HG02642 (cell line): Measurements from ENCODE around the gene STARD3NL.

Experiments used
- ATAC-seq: cut with Tn5 transposase; IDR thresholded peaks from one replicate; pipeline ENCODE4 v1.9.1; 2021; ENCODE audit warnings: mild to moderate bottlenecking; ENCODE audit not compliant: unreplicated experiment, poor library complexity

STARD3NL gene

DNA sequence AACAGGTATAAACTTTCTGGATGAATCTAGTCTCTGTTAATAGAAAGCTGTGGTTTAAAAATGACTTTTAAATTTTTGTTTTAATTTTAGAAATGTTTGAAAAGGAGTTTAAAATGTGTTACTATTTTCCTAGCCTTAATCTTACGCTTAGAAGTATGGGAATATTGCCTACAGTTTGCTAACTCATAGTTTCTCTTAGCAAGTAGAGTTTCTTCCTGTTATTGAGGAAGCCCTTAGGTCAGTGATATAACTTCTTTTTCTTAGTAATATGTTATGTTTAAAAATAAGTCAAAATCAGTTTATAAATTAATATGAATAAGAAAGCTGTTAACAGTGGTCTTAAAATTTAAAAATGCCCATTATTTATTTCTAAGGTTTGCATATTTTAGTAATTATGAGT, 3.1 kb downstream of the STARD3NL start:
- no peak for ATAC-seq

DNA sequence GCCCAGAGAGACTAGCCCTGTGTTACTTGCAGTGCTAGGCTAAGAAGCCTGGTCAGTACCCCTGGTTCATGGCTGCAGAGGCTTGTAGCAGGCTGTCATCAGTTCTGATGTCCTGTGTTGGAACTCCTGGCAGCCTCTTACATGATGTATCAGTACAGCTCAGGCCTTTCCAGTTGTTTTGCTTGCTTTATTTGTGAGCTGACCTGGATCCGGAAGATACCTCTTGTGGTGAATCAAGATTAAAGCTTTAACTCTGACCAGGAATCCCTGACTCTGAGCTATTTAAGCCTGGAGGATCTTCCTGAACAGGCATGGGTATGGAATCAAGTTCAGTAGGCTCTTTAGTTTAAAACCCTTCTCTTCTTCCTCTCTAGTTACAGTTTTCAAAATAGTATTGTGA, 4.4 kb downstream of the STARD3NL start:
- ATAC-seq: no peak

DNA sequence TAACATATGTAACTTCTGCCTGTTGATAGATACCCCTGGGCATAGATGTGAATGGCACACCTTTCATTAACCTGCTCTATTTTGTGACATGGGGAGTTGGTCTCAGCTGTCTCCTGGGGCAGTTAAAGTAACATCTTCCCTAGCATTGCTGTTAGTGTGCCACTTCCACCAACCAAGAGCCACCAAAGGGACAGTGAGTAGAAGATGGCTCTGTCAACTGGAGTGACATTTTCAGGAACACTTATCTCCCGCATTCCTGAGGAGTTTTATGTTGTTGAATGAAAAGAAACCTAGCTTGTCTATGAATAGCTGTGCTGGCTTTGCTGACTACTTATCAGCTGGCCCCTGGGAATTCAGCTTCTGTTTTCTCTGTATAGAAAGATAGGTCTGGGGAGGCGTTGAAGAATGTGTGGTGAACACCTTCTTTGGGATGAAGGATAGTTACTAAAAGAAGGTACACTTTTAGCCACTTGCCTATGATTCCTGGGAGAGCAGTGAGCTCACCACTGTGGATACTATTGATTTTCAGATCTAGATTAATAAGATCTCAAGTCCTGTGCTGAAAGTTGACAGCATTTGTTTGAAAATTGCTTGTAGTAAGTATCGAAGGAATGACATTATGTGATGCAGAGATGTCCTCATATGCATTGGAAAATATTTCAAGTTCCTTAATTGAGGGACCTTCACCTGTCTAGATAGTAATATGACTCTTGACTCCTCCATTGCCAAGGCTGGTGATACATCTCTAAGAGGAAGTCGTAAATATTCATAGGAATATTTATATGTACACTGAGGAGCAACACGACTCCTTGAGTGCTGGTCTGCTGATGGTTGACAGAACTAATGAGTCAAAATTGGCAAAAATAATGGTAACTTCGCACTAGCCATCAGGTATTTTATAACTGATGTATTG, 7.6 kb downstream of the STARD3NL start:
- ATAC-seq: no peak

DNA sequence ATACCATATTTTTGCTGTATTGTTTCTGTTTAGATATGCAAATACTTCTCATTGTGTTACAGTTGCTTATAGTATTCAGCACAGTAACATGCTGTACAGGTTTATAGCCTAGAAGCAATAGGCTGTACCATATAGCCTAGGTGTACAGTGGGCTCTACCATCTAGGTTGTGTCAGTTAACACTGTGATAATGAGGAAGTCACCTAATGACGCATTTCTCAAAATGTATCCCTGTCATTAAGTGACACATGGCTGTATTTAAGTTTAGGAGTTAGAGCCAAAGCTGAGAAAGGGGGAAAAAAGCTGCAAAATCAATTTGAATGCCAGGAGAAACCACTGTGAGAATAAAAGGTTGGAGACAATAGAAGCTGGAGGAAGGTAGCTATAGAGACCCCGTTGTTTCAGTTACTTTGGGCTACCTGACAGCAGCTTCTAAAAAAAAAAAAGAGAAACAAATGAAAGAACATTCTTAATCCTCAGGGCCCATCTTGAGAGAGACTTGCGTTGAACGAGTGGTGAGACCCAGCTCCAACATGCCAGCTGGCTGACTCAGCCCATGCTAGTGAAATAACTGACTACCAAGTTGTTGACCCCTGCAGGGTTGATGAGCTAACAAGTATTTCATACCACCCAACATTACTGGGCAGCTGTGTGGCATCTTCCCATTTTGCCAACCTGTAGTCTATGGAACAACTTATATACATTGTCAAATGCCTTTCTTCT, 8.7 kb downstream of the STARD3NL start:
- ATAC-seq: no peak

DNA sequence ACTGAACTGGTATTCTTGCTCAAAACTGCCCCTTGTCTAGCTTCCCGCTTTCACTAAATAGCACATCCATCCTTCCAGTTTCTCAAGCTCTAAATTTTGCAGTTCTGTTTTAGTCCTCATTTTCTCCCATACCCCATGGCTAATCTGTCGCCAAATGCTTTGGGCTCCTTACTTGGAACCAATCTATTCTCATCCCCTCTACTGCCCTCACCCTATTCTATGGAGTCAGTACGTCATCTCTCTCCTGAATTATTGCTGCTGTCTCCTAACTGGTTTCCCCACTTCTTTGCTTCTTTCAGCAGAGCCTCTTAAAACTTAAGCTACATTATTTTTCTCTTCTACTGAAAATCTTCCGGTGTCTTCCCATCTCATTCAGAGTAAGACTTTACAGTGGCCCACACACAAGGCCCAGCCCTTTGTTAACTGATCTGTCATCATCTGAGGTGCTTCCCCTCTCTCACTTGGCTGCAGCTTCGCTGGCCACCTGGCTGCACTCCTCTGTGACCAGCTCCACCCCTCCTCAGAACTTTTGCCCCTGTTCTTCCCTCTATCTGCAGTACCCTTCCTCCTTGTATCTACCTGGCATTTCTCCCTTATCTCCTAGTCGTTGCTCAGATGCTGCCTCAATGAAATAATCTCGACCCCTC, 9.9 kb downstream of the STARD3NL start:
- ATAC-seq: peak; percentile 91

DNA sequence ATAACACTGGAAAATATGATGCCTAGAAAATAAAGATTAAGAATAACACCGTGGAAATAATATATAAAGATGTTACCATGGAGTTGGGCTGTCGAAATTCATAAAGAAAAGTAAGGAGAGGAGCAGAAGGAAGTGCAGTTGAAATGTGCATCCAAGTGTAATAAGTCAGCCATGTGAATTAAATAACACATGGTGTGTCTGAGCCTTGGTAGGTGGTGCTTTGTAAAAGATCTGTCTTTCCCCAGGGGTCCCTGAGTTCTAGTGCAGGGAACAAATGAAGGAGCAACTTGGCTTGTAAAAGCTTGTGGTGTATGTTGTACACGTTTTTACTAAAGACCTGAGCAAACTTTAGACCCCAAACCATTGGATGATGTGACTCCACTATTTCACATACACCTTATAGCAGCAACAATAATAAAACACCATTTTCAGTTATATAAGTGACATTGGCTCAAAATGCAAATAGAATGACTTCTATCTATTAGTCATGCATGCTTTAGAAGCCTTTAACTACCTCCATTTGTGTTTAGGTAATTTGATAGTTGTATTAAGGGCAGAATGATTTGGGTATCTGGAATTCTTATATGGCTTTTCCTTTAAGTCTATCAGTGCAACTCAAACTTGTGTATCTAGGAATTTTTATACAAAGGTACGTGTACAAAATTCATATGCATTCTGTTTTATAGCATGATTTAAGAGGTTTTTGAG, 11.3 kb downstream of the STARD3NL start:
- ATAC-seq: no peak

DNA sequence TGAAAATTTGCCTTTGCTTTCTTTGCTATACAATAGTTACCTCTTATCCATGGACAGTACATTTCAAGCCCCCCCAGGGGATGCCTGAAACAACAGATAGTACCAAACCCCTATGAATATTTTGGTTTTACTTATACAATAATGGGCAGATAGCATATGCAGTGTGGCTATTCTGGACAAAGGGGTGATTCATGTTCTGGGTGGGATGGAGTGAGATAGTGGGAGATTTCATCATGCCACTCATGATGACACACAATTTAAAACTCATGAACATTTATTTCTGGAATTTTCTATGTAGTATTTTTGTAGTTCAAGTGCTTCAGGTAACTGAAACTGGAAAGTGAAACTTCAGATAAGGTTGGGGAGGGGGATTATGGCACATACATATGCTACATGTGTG, 12.0 kb downstream of the STARD3NL start:
- no peak for ATAC-seq

DNA sequence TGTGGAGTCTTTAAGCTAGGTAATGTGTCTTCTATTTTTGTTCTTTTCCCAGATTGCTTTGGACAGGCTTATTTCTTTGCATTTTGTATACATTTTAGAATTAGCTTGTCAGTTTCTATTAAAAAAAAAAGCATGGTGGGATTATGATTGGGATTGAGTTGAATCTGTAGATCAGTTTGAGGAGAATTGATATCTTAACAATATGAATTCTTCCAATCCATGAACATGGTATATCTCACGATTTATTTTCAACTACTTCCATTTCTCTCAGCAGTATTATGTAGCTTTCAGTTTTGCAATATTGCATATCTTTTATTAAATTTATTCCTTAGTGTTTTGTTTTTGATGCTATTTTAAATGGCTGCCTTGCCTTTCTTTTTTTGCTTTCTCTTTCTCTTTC, 13.7 kb downstream of the STARD3NL start:
- no peak for ATAC-seq

DNA sequence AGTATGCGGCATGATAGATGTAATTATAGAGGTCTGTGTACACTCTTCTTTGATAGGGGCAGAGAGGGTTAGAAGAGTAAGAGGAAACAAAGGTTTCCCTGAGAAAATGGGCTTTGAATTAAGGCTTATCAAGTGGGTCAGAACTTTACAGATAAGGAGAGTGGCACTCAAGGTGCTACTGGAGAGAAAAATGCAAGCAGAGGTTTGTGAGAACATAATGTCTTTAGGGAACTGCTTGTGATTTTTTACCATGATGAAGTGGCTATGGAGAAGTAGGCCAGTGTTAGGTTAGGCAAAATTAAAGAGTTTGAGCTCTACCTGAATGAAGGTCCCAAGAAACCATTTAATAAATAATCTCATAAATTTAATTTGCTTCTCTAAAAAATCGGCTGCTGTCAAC, 14.3 kb downstream of the STARD3NL start:
- ATAC-seq: no peak

DNA sequence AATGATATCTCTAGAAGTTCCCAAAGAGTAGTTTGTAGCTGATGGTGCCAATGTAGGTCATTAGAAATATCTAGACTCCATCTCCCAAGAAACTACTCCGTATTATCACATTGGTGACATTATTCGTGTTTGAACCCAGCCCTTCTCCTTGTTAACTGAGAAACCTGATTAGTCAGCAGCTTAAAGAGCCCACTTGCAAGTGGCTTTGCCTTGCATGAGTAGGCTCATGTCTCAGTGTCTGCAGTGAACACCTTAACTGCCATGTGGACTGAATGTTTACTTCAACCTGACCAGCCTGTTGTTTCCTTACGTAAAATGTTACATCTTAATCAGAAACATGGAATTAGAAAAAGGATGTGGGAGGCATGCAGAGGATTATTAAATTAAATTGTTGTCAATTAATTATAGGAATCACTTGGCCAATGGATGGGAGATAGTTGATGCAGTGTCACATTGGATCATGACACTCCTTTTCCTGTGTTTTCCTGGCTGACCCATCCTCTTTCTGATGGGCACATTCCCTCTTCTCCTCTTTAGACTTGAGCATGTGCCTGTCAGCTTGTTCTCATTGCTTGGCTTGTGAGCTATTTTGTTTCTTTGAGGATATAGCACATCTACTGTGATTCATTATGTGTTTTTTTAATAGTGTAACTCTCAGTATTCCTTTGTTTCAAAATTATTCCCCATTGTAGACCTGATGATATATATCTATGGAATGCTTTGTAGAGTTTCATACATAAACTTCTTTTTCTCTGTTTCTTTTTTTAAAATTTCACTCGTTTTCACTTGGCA, 18.0 kb downstream of the STARD3NL start:
- ATAC-seq: no peak

DNA sequence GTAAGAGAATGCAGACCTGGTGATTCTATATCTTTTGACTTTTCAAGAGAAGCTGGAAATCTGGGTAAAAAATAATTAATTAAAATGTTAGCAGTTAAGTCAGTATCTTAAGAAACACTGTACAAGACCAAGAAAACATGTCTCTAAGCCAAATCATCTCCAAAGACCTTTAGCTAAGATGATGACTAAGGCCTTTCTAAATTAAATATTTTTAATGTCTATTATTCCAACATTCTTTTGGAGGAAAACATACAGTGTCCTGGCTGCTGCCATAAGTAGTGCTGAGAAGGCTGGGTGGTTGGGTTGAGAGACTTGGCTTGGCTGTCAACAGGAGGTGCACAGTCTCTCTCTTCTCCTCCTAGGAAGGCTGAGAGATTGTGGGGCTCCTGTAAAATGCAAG, 20.3 kb downstream of the STARD3NL start:
- no peak for ATAC-seq

DNA sequence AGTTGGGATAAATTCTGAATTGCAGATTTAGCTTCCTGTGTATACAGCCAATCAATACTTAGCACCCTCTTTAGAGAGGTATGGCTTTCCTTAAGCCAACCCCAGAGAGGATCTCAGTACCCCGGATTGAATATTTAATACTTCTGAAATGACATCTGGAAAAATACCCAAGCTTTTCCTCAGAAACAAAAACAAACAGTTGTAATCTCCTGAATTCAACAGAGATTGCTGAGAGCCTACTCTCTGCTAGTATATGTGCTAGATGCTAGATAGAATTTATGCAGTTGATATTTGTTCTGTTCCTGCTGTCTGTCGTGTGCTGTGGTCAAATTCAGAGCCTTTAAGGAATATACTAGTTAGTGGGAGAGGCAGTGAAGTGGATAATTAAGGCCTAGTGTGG, 21.1 kb downstream of the STARD3NL start:
- no peak for ATAC-seq

DNA sequence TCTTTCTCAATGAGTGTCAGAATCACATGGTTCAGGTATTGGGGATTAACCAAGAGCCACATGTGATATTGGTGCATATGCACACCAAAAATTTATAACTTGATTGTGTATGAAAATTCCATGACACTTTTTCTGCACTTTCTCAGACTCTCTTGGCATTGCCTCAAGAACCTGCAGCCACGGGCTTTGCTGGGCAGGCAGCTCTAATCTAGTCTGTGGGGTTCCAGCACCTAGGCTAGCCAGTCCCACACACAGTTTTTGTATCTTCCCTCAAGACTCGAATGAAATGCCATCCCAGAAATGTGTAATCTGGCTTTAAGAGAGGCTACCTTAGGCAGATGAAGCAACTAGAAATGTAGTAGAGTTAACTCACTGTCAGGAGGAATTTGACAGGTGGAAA, 21.7 kb downstream of the STARD3NL start:
- ATAC-seq: no peak

DNA sequence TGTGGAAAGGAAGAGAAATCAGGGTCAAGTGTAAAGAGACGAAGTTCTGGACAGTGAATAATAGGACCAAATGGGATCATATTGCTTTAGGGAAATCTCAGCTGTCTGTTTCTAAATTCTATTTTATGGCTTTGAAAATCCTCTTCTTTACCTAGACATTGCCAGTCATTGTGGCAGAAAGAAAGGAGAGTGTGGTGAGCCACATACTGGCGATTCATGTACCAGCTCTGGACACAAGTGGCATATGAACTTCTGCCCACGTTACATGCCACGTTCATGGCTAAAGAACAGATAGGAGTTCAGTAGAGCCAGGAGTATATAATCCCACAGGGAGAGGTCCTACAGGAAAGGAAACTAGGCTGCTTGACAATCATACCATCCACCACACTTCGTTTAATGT, 28.0 kb downstream of the STARD3NL start:
- ATAC-seq: no peak

DNA sequence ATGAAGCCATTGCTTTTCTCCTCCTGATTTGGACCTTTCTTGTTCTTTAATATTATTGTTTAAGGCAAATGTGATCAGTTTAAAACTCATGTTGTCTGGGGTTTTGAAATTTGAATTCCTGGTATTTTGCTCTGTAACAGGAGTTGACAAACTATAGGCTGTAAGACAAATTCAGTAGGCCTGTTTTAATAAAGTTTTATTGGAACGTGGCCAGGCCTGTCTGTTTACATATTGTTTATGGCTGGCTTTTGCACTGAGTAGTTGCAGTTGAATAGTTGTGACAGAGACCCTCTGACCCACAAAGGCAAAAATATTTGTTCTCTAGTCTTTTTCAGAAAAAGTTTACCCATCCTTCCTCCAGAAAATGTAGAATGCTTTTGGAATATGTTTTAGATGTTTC, 29.8 kb downstream of the STARD3NL start:
- no peak for ATAC-seq

DNA sequence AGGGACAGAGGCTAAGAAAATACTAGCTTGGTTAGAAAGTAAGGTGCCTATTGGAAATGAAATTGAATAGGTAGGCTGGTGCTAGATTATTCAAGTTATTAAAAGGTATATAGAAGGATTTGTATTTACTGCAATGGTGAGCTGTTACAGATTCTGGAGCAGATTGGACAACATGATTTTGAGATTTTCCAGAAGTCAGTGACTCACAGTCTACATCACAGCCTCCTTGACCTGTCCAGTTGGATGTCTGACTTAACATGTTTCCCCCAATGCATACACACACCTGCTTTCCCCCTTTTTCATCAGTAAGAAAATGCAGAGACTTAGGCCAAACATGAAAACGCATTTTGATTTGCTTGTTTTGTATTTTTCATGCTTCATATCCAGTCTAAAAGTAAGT, 33.4 kb downstream of the STARD3NL start:
- no peak for ATAC-seq

DNA sequence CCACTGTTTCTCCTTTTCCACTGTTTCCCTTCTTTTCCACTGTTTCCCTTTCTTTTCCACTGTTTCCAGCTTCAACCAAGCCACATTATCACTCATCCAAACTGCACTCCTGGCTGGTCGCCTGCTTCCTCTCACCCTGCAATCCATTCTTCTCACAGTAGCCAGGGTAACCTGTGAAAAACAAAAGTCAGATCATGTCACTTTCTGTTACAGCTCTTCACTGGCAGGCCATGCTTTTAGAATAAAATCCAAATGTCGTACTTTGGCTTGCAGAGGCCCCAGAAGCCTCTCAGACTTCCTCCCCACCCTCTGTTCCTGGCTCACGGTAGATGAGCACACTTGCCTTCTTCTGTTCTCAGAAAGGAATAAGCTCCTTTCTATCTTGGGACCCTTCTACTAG, 33.9 kb downstream of the STARD3NL start:
- ATAC-seq: no peak

DNA sequence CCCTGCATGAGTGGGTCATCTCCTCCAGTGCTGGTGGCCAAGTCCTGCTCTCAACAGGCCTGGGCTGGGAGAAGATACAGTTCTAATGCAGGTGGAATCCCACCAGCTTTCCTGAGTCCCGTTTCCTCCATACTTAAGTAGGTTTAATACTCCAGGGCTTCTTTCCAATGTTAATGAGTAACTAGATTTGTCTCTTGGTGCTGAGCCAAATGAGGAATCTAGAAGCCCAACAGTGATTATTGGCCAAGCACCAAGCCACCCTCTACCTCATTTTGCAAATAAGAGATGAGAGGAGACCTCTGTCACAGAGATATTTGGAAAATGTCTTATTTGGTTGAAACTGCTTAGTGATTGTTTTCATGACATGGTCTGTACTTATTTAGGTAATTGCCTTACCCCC, 37.1 kb downstream of the STARD3NL start:
- ATAC-seq: no peak

DNA sequence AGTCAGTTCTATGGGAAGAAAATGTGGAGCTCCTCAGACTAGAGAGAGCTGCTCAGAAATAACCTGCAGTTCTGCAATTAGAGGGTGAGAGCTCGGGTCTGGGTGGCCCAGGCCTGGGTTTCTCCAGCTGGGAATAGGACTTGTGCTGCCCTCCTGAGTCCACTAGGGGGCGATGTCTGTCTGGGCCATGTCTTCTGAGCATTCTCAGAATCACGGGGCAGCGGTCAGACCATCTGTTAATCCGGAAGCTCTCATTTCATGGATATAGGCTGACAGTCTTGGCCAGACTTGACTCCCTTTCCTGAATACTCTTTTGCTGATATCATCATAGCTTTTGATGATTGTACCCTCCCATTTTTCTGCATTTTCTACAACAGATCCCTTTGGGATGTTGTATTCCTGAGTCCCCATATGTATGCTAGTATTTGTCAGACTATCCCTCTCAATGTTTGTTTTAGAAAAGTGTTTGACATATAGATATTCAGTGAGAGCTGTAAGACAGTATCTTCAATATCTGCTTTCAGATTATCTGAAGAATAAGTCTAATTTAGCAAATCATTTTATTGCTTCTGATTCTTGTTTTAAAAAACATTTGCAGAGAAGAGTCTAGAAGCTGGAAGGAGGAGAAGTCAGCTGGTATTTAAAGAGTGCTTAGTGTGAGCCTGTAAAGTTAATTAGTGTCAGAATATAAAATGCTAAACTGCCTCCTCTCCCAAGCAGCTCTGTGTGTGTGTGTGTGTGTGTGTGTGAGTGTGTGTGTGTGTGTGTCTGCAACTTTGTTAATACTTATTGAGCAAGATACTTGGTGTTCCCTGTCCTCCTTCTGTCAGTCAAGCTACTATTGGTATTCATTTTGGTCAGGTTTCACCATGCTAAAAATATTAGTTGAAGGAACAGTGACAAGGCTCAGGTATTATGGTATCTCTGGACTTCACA, 38.0 kb downstream of the STARD3NL start:
- peak; percentile 91 for ATAC-seq
